HG02610 (cell line): Measurements from ENCODE around the gene SHISA6.

Experiments
- ATAC-seq: cut with Tn5 transposase; IDR thresholded peaks from one replicate; pipeline ENCODE4 v1.9.1; 2021; ENCODE audit warnings: mild to moderate bottlenecking, moderate library complexity; ENCODE audit not compliant: unreplicated experiment

SHISA6 gene

DNA sequence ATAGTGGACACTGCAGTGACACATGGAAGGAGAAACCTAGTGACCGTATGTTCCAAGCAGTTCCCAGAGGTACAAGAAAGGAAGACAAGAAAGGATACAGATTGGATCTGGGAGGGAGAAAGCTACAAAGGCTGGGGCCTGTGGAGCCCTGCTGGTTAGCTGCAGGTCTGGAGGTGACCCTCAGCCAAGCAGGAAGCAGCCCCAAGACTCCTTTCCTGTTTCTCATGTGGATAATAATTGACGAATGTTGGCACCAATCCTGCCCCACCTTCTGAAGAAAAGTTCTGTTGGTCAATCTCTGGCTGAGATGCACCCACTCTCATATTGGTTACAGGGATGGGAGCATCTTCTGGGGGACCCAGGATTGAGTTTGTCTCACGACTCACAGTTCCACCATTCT, 99.8 kb downstream of the SHISA6 start:
- no peak for ATAC-seq

DNA sequence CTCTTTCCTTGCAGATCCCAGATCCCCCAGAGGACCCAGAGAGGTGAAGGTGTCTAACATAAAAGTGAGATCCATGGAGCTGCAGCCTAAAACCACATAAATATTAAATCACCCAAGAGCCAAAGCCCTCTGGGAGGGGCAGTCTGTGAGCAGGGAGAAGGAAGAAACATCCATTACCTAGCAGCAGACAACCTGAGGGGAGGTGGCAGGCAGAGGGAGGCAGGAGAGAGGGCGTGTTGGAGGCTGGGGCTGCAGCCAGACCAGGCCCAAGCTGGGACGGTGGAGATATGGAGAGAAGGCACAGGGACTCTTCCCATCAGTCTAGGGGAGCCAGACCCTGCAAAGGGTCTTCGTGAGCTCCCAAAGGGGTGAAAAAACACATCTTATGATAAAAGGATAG, 101.1 kb downstream of the SHISA6 start:
- no peak for ATAC-seq

DNA sequence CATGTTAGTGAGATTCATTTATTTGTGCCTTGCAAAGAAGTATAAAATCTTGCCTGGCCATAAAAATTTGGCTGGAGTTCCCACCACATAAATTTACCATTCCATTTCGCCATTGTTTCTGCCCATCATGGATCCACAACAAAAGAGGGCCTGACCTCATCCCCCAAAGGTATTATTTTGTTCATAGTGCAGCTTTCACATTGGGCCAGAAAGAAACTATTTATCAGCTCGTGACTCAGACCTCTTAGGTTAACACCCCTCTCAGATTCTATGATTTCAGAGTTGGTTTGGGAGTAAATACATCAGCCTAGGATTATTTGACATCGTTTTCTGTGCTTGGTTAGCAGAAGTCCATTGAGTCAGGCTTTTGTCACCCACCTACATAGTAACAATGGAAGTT, 108.1 kb downstream of the SHISA6 start:
- ATAC-seq: no peak

DNA sequence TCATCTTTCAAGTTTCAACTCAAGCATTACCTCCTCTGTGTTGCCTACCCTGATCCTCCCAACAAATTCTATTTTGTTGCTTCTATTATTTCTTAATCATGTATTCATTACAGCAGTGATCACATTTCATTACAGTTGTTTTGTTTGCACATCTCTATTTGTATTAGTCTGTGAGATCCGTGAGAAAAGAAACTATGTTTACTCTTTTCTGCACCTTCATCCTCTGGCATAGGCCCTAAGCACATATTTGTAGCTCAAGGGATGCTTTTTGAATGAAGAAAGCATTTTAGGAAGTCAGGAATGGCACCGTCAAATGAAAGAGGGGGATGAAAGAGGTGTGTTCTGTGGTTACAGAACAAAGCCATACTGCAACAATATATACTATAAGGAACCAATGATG, 110.5 kb downstream of the SHISA6 start:
- ATAC-seq: no peak

DNA sequence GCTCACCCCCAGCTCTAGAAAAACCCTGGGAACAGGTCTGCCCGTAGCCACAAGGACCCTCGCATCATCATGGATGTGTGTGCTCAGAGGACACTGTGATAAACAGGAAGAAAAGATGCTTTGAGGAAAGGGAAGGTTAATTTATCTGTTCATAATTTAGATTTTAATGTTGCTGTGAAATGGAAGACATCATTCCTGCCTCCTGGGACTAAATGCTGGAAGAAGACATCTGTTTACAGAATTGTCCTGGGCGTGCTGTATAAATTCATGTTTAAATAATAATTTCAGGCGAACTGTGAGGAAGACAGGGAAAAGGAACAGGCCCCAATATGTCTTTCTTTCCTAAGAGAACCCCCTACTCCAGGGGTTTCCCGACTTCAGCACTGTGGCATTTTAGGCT, 112.6 kb downstream of the SHISA6 start:
- ATAC-seq: no peak

DNA sequence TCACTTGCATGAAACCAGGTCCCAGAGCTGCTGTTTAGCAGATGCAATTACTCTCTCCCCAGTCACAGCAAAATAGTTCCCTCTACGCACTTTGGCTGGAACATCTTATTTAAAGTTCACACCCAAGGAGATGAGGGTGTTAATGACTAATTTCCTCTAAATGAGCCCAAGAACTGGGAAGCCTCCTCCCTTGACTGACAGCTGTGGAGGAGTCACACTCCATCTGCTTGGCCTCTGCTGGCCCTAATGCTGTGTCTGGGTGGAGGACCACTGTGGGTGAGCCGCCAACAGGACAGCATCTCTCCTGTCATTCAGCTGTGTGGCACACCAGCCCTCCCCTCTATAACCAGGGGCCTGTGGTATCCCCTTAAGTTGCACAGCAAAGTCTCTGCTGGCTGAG, 115.4 kb downstream of the SHISA6 start:
- ATAC-seq: no peak

DNA sequence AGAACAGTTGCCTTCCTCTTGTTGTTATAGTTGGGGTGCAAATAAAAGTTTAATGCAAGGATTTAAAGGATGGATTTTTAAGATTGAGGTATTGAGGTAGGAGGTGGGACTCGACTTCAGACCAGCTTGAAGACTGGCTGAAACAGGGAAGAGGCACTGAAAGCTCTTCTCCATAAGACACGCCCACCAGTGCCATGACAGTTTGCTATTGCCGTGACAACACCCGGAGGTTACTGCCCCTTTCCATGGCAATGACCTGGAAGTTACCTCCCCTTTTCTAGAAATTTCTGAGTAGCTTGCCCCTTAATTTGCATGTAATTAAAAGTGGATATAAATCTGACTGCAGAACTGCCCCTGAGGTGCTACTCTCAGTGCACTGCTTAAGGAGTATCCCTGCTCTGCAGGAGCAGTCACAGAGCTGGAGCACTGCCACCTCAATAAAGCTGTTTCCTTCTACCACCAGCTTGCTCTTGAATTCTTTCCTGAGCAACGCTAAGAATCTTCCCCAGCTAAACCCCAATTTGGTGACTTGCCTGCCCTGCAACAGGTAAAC, 122.6 kb downstream of the SHISA6 start:
- no peak for ATAC-seq

DNA sequence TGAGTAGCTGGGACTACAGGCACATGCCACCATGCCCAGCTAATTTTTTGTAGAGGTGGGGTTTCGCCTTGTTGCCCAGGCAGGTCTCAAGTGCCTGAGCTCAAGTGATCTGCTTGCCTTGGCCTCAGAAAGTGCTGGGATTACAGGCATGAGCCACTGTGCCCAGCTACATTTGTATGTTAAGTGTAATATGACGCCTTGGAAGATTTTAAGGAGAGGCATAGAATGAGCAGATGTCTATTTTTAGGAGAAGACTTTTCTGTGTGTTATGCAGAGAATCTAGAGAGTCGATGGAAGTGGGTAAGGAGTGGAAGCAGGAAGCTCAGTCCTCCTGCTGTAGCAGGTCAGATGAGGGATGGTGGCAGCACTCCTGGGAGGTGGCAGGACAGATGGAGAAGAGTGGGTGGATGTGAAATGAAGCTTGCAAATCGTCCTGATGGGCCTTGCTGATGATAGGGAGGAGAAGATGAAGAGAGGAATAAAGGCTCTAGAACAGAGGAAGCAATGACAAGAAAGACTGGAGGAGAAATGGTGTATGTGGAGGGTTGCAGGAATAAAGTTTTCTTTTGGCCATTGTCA, 125.3 kb downstream of the SHISA6 start:
- ATAC-seq: no peak

DNA sequence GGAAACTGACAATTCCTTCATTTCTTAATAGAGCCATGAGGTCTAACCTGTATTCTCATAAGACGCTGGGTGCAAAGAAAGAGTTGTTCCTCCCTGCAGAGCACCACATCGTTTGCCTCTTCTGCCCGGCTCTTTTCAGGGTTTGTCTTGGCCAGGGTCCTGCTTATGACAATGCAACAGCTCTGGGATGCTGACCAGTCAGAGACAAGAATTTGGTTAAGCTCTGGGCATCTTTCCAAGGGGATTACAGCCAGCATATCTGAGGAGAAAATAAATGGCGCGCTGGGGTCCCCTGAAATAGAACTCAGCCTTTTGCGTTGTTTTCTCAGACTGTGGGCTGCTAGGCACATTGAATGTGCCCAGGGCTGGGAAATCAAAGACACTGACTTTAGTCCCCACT, 128.6 kb downstream of the SHISA6 start:
- ATAC-seq: no peak

DNA sequence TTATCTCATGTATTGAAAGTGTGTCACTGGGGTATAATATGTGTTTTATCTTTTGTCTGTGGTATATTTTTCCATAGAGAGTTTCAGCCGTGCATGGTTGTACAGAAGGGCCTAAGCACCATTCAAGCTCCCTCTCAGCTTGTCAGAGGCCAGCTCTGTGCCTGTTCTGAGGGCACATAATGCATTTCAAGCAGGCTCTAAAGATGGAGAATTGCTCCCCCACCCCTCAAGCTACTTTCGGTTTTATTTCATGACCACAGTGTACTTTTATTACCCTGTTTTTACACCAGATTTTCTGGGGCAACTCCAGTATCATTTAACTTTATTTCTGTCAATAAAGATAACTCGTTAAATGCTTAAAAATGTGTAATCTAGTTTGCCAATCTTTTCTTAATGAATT, 131.7 kb downstream of the SHISA6 start:
- no peak for ATAC-seq

DNA sequence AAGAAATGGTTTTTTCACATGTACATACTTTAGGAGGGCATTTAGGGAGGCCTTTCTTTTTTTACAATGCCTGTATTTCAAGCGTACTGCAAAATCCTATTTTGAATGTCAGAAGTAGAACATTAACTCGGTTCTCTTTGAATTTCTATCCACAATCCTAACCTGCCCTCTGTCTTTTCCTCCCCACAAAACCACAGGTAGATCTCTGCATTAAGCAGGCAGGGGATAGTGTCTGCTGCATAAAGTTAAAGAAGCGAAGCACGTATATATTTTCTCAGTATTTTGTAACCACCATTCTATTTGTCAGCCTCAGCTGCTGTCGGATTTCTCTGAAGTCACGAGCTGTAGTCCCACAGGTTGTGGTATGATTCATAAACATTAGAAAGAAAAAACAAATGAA, 137.5 kb downstream of the SHISA6 start:
- no peak for ATAC-seq

DNA sequence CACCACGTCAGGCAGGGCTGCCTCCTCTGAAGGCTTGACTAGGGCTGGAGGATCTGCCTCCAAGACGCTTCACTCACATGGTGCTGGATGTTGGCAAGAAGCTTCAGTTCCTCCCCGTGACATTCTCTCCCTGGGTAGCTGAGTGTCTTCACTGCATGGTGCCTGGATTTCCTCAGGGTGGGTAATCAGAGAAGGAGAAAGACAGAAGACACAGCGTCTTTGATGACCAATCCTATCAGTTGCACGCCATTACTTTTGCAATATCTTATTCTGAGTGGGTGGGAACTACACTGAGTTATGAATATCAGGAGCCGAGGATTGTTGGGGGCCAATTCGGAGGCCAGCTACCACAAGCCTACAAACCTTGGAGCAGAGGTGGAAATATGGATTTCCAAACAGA, 139.7 kb downstream of the SHISA6 start:
- ATAC-seq: no peak

DNA sequence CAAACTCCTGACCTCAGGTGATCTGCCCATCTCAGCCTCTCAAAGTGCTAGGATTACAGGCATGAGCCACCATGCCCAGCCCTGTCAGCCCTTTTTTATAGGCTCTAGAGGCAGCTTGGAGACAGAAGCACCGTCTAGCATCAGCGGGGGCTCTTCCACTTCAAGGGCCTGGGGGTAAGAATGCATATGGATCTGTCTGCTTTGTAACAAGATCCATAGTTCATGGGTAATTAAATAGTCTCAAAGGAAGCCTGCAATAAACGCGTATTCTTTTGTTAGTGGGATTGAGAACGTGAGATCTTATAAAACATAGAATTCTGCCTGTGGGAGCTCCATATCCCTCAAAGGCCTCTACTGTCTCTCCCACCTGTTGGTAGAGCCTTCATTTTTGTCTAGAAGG, 142.1 kb downstream of the SHISA6 start:
- ATAC-seq: no peak

DNA sequence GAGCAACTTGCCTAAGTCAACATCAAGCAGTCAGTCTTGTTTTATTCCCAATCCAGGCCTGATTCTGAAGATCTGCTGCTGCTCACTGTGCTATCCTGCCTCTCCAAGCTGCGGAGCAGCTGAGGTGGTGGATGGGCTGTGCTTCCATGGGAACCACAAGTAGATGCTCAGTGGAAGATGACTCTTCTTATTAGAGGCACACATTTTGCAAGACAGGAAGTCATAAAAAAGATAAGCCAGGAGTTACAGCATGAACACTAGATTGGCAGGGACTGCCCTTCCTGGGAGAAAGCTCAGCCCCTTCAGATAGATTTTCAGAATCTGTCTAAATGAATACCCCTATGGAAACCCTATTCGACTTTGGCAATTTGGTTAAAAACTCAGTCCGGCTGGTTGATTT, 143.1 kb downstream of the SHISA6 start:
- no peak for ATAC-seq

DNA sequence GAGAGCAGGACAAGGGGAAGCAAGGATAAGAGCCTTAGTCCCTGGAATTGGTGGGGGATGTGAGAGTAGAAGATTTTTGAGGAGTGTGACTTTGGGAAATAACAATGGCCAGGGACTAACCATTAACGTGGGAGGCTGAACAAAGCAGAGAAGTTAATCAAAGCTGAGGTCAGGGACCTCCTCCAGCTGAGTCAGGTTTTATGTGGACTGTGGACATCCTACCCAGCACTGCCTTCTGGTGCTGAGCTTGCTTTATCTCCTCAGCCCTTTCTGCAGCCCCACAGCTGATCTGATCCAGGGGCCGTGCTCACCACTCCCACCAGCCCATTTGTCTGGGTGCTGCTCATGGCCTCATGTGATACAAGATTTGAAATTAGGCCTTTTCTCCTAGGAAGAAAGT, 146.6 kb downstream of the SHISA6 start:
- ATAC-seq: no peak

DNA sequence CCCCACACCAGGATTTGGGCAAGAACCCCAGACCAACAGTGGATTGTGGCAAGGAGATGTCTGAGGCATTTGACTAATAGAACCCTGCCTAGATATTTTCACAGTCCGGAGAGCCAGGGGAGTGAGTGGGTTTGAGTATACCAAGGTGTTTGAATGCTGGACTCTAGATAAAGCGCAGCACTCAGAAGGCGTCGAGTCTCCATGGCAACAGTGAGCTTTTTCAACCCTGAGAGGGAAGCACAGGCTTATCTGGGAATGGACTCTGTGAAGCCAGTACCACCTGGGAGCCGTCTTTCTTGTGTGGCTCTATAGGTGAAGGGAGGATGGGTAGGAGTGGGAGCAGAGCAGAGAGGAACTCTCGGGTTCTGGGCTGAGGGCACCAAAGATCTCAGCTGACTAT, 147.0 kb downstream of the SHISA6 start:
- no peak for ATAC-seq

DNA sequence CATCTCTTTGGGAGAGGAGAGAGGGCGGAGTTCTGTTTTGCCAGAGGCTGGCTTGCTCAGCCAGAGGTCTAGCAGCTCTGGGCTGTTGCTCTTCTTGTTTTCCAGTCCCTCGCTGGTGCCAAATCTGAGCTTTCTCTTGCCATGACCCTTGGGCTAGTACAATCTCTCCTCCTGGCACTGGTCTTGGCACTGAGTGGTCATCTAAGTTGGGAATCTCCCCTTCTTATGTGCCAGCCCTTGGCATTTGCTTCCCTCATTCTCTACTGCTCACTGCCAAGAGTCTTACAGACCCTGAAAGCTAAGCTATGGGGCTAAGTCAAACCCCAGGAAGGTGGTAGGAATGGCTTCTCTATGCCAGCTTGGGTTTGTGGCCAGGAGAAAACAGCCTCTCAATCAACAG, 148.6 kb downstream of the SHISA6 start:
- ATAC-seq: no peak

DNA sequence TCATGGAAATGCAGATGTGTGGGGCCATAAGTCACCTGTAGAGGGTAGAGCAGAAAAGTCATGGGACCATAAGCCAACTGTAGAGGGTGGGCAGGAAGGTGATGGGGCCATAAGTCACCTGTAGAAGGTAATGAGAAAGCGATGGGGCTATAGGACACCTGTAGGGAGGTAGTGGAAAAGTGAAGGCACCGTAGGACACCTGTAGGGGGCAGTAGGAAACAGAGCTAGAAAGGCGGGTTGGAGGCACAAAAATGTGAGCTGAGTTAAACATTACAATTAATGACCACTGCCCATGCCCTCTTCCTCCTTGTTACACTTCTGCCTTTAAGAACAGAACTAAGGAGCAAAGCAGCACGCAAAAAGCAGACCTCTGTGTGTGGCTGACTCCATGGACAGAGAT, 150.1 kb downstream of the SHISA6 start:
- ATAC-seq: no peak

DNA sequence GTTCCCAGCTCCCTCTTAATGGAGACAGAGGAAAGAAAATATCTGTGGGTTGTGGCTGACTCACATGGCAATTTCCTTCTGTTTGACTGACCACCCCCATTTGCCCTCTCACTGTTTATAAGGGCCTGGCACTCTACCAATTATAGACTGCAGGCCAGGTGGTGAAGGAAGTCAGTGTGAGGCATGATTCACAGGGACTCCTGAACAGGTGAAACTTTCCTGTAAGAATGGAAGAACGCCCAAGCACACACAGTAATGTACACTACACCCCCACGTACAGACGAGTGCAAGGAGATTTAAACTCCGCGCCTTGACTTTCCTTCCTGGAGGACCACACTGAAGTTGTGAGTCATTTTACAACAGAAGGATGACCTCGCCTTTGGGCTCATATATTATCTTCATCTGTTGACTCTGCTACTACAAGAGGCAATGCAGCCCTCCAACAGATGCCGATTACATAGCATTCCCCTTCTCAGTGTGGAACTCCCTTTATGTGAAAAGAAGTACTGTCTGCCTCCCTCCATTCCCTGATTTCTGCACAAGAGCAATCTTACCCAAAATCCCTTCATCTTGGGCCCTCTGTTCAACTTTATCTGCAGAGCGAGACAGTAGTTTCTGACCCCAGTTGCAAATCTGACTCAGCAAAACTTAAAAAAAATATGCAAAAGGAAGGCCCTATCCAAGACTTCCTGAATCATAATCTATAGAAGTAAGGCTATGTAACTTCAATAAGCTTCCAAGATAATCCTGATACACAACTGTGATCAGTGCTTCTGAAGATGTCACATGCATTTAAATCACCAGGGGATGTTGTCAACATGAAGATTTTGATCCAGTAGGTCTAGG, 163.6 kb downstream of the SHISA6 start:
- ATAC-seq: no peak

DNA sequence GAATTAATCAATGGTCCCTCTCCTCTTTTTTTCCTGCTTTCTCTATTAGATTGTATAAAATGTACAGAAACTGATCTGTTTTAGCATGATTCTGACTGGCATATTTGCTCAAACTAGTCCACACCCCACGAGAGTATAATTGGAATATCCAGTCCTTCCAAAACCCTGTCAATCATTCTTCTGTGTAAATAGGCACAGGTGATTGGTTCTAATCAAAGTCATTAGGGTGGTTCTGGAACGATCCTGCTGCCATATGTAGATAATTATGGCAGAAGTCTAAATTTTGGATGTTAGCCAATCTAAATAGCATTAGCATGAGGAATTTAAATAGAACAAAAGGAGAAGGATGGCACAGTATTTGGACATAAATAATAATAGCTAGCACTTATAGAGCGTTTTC, 165.7 kb downstream of the SHISA6 start:
- ATAC-seq: no peak

DNA sequence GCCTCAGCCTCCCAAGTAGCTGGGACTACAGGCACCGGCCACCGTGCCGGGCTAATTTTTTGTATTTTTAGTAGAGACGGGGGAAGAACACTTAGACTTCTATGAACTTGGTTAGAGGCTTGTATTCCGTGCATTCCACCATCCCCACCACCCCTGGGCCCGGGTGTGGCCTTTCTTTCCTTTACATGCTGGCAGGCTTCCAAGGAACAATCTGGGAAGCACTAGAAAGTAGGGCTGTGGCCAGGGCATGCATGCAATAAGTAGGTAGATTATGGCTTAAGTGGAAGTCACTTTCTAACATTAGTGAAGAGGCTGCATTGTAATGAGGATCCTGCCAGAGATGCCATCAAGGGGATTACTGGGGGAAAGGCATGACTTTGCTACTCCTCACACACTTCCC, 171.6 kb downstream of the SHISA6 start:
- no peak for ATAC-seq

DNA sequence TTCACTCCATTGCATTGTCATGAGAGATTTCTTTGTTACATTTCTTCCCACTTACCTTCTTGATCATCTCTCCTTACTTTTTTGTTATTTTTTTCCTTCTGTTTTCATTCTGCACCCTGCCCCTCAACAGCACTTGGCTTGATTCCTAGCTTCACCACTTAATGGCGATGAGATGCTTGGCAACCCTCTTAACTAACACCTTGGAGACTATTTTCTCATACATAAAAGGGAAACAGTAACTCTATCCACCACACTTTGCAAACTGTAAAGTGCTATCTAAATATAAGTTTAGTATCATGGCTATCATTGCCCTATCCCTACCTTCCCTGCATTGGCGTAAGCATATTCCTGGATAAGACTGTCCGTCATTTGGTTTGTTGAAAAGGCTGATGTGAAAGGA, 177.3 kb downstream of the SHISA6 start:
- ATAC-seq: no peak

DNA sequence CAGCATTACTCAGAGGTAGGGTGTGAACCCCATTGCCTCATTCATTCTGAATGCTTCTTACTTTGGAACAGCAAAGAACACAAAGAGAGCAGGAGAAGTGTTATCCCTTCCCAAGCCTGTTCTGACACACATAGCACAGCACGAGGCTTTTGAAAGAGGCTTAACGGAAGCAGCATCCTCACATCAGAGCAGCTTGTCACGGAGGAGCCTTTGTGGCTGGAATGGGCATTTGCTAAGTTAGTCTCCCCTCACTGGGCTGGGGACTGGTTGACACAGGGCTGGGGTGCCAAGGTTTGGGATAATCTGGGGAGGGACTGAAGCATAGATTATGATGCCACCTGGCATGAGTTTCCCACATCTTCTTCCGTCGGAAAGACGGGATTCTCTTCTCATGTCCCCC, 189.7 kb downstream of the SHISA6 start:
- ATAC-seq: no peak
